Stimulated activated memory B cell treated with anti-CD40 and anti-IgM and Interleukin-4, amounts not matched to agents 10 μg/mL and 1 μg/mL and 100 μg/mL, for 72 hours (primary cell): ENCODE results near the gene C19orf25.
A peak's percentile ranks its signal among the peaks of the same experiment; 100 is the strongest.

Experiments used
- ATAC-seq: fragments of 150-1000 bp; cut with Tn5 transposase; 2 replicates; pipeline ENCODE4 v1.10.0; 2021
- H3K27ac Mint-ChIP-seq: one replicate; pipeline ENCODE4 v1.8.0; 2022; ENCODE audit warnings: mild to moderate bottlenecking, mixed read lengths
- H3K27me3 Mint-ChIP-seq: one replicate; pipeline ENCODE4 v1.8.0; 2022; ENCODE audit warnings: mixed read lengths
- H3K36me3 Mint-ChIP-seq: one replicate; pipeline ENCODE4 v1.8.0; 2022; ENCODE audit warnings: mixed read lengths
- H3K4me1 Mint-ChIP-seq: one replicate; pipeline ENCODE4 v1.8.0; 2022; ENCODE audit warnings: mixed read lengths
- H3K4me3 Mint-ChIP-seq: one replicate; pipeline ENCODE4 v1.8.0; 2022; ENCODE audit warnings: mild to moderate bottlenecking, moderate library complexity, mixed read lengths
- H3K9me3 Mint-ChIP-seq: one replicate; pipeline ENCODE4 v1.8.0; 2022; ENCODE audit warnings: mixed read lengths

Gene C19orf25

GRCh38 chr19:1455336-1456120, 23.5 kb downstream of the C19orf25 start:
- ATAC-seq: peak; percentile 55
- H3K27me3 Mint-ChIP-seq: peaks cover 78% of the 10 kb centered on the region
- no peaks in the 10 kb centered on the region for H3K9me3 Mint-ChIP-seq
- H3K4me1 Mint-ChIP-seq: peaks cover 32% of the 10 kb centered on the region
- no peak overlapping the region for H3K4me3 Mint-ChIP-seq
- H3K36me3 Mint-ChIP-seq: peaks cover 6% of the 10 kb centered on the region
- no peak overlapping the region for H3K27ac Mint-ChIP-seq

DNA sequence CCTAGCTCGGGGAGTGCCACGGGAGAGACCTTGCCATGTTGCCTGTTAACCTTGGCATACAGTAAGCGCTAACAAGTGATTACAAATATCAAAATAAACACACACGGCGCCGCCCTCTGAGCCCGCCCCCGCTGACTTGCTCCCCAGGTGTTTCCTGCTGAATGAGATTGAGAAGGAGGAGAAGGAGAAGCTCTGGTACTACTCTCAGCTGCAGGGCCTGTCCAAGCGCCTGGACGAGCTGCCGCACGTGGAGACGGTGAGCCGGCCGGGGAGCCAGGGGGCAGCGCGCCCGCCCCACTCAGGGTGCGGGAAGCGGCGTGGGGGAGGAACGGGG, 24.0 kb downstream of the C19orf25 start:
- peak; percentile 28 for ATAC-seq
- no peaks in the 10 kb centered on the region for H3K9me3 Mint-ChIP-seq
- H3K27me3 Mint-ChIP-seq: peaks cover 81% of the 10 kb centered on the region
- peaks cover 32% of the 10 kb centered on the region for H3K4me1 Mint-ChIP-seq
- H3K27ac Mint-ChIP-seq: no peak overlapping the region
- peaks cover 6% of the 10 kb centered on the region for H3K36me3 Mint-ChIP-seq
- H3K4me3 Mint-ChIP-seq: no peak overlapping the region

- Mint-ChIP-seq H3K9me3 (no peaks in the 10 kb centered on the region), H3K27ac (no peak overlapping the region), H3K4me1 (peaks cover 35% of the 10 kb centered on the region), H3K36me3 (no peaks in the 10 kb centered on the region), H3K4me3 (peak overlapping the region; percentile 16), H3K27me3 (peaks cover 83% of the 10 kb centered on the region)
- ATAC-seq: no peak
Observed at GRCh38 chr19:1453525-1454364, 25.3 kb downstream of the C19orf25 start.

- Mint-ChIP-seq H3K4me3 (no peak overlapping the region), H3K9me3 (no peaks in the 10 kb centered on the region), H3K4me1 (peaks cover 35% of the 10 kb centered on the region), H3K27me3 (peaks cover 87% of the 10 kb centered on the region), H3K36me3 (no peaks in the 10 kb centered on the region), H3K27ac (no peak overlapping the region)
- ATAC-seq: no peak
Observed at GRCh38 chr19:1452802-1453524, 26.1 kb downstream of the C19orf25 start.

GRCh38 chr19:1451916-1452801, 26.9 kb downstream of the C19orf25 start:
- no peak overlapping the region for H3K4me3 Mint-ChIP-seq
- H3K27ac Mint-ChIP-seq: no peak overlapping the region
- no peaks in the 10 kb centered on the region for H3K9me3 Mint-ChIP-seq
- no peak for ATAC-seq
- peaks cover 87% of the 10 kb centered on the region for H3K27me3 Mint-ChIP-seq
- no peaks in the 10 kb centered on the region for H3K36me3 Mint-ChIP-seq
- peaks cover 40% of the 10 kb centered on the region for H3K4me1 Mint-ChIP-seq

DNA sequence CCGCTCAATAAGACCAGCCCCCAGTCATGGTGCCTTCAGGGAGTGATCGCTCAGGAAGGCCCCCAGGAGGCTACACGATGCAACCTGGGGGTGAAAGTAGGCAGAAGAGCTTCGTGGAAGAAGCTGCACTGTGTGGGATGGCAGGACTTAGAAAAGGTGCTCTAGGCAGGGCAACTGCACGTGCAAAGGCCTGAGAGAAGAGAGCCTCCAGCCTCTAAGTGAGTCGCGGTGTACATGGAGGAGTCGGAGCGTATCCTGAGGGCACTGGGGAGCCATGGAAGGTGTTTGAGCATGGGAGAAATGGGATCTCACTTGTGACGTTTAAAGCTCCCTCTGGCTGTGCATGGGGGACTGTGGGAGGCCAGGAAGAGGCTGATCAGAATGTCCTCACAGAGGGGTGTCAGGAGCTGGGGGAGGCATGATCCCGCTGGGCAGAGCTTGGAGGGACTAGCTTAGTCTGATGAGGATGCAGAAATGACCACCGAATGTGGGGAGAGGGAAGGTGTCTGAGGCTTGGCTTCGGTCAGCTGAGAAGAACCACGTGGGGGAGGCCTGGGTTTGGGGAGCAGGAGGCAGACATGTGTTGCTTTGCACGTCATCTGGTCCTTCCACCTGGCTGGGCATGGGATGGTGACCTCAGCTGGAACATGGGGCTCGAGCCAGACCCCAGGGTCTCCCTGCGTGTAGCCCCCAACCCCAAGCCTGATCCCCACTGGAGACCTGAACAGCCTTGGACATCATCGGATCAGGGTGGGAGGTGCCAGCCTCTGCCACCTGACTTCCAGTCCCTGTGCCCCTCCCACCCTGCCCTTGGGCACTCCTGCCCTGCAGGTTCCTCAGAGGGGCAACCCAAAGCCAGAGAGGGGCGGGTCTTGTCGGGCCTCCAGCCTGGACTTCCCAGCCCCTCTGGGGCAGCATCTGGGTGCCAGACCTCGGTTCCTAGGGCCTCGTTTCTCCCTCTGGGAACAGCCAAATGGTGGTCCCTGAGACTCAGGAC, 28.0 kb downstream of the C19orf25 start:
- H3K9me3 Mint-ChIP-seq: no peaks in the 10 kb centered on the region
- no peaks in the 10 kb centered on the region for H3K36me3 Mint-ChIP-seq
- no peak for ATAC-seq
- no peak overlapping the region for H3K4me3 Mint-ChIP-seq
- H3K27me3 Mint-ChIP-seq: peaks cover 90% of the 10 kb centered on the region
- H3K4me1 Mint-ChIP-seq: peaks cover 40% of the 10 kb centered on the region
- no peak overlapping the region for H3K27ac Mint-ChIP-seq

DNA sequence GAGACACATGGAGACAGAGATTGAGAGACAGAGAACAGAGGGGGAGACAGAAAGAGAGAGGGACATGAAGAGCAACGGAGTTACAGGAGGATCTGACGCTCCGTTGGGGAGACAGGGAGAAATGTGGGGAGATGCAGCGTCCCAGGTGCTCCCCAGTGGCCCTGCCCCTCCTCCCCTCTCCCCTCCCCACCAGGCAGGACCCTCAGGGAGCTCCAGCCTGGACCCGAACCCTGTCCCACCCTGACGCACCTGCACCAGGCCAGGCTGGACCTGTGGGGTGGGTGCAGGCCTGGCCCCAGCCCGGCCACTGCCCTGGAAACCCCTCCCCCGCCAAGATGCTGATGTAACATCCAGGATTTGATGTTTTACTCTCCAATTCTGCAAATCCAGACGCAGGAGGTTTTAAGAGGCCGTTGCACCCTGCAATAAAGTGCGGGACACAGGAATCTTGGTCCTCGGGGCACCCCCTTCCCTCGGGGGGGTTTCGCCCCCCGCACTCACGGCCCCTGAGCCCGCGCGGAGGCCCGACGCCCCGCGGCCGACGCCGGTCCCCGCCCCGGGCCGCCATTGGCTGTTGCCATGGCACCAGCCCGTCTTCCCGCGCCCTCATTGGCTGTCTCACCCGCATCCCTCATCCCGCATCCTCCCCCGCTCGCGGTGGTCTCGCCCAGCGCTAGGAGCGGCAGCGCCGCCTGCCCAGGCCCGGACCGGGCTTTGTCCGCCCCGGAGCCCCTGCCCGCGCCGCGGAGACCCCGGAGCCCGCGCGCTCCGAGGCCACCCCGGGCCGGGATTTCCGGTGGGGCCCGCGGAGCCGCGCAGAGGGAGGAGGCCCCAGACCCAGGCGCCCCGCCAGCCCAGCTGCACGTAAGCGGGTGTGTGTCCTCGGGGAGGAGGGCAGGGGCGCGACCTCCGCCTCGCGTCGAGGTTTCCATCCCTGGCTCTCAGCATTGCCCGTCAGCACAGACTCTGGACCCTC, 29.3 kb downstream of the C19orf25 start, which contains the start of gene APC2:
Gene APC2 (plus strand): TSS at position 655 of the 976 bp plus-strand sequence. CDS start 2,881 bp downstream, outside the sequence.
- Mint-ChIP-seq H3K4me3 (no peak within 1 kb of the TSS), H3K4me1 (peaks cover 37% of the 10 kb centered on the region), H3K9me3 (no peaks in the 10 kb centered on the region), H3K27me3 (peaks cover 77% of the 10 kb centered on the region), H3K27ac (no peak within 1 kb of the TSS), H3K36me3 (no peaks in the 10 kb centered on the region)
- no peak for ATAC-seq

GRCh38 chr19:1447944-1448343, 31.1 kb downstream of the C19orf25 start:
- Mint-ChIP-seq H3K4me3 (no peak overlapping the region), H3K27ac (no peak overlapping the region), H3K4me1 (peaks cover 31% of the 10 kb centered on the region), H3K9me3 (no peaks in the 10 kb centered on the region), H3K36me3 (peaks cover under 1% of the 10 kb centered on the region), H3K27me3 (peaks cover 59% of the 10 kb centered on the region)
- ATAC-seq: no peak

DNA sequence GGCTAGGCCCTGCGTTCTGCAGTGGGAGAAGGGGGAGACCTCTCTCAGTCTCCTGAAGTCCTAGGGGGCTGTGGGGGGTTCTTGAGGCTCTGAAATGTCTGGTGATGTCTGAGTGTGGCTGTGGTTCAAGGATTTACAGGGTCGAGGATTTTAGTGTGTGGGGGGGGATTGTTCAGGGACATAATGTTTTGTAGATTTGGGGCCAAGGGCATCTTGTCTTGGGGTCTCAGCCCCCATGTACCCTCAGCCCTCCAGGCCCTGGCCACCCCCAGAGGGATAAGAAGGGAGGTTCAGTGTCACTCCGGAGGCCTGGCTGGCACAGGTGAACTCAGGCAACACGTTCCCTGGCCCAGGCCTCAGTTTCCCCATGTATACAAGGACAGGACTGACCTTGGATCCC, 31.5 kb downstream of the C19orf25 start:
- H3K9me3 Mint-ChIP-seq: no peaks in the 10 kb centered on the region
- H3K36me3 Mint-ChIP-seq: peaks cover 5% of the 10 kb centered on the region
- peaks cover 54% of the 10 kb centered on the region for H3K27me3 Mint-ChIP-seq
- no peak overlapping the region for H3K4me3 Mint-ChIP-seq
- no peak for ATAC-seq
- H3K27ac Mint-ChIP-seq: no peak overlapping the region
- H3K4me1 Mint-ChIP-seq: peaks cover 31% of the 10 kb centered on the region

DNA sequence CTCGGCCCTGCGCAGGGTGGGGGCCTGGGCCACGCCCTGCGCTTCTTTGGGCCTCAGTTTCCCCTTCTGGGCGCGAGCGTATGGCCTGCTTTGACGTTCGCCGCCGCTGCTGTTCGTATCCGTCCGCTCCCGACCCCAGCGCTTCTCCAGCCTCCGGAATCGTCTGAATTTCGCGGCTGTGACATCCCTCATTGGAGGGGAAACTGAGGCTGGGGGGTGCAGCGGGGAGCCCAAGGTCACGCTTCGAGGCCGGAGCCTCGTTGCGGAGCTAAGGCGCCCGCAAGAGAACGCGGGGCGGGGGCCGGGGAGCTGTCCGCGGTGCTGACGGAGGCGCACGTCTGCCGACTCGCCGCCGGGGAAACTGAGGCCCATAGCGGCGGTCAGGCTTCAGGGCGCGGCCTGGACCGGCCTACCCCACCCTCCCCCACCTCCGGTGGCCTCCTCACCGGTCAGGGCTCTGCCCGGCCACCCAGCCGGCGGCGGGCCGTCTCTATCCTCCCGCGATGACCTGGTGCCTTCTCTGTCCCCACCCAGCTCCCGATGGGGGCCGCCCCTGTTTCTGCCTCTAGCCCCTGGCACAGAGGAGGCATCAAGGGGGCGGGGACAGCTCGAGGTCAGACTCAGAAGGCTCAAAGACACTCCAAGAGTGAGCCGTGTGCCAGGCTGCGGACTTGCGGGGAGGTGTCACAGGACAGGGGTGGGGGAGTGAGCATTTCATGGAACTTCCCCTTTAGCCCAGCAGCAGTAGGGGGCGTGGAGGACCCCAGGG, 32.1 kb downstream of the C19orf25 start:
- Mint-ChIP-seq H3K36me3 (peaks cover 11% of the 10 kb centered on the region), H3K4me1 (peaks cover 36% of the 10 kb centered on the region)

DNA sequence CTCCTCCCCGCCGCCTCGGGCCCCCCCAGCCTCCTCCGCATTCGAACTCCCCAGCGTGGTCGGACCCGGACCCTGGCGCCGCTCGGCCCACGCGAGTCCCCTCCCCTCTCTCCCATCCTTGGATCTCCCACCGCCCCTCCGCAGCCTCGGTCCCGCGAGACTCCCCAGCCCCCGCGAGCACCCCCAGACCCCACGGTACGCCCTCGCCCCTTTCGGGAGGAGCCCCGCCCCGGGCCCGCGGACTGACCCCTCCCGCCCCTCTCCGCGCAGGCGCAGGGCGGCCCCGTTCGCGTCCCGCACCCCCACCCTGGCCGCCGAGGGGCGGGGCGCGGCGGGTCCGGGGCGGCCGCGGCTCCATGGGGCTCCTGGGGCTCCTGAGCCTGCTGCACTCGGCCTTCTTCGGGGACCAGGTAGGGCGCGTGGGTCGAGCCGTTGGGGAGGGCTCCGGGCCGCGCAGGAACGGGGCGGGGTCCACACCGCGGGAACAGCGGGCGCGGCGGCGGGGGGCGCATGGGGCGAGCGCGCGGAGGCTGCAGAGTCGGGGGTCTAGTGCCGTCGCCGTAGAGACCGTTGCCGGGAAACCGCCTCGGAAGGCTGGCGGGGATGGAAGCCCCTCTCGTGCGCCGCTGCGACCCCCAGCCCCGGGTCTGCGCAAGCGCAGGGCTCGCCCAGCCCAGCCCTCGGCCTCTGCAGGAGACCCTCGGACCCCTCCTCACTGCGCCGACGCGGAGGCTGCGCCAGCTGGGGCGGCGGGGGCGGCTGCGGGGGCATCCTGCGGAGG, 32.9 kb downstream of the C19orf25 start:
- Mint-ChIP-seq H3K4me1 (peaks cover 42% of the 10 kb centered on the region), H3K27me3 (peaks cover 41% of the 10 kb centered on the region), H3K27ac (no peak overlapping the region), H3K9me3 (no peaks in the 10 kb centered on the region), H3K36me3 (peaks cover 19% of the 10 kb centered on the region), H3K4me3 (no peak overlapping the region)
- ATAC-seq: no peak

More for the DNA sequence above, 32.1 kb downstream of the C19orf25 start:
- Mint-ChIP-seq H3K4me3 (peak overlapping the region; percentile 38), H3K27ac (no peak overlapping the region), H3K9me3 (no peaks in the 10 kb centered on the region), H3K27me3 (peaks cover 48% of the 10 kb centered on the region)
- no peak for ATAC-seq
